Heart right ventricle (tissue), 16 donors: Measurements from ENCODE around the gene GRIK2. TPM values are rescaled to one million over a fixed set of nuclear protein-coding genes. Genes with fewer than 3 reads are reported as not detected.

ENCODE experiments used
- ATAC-seq, 8 donors: fragments of 200-7000 bp; cut with Tn5 transposase; one replicate each; pipeline ENCODE4 v1.9.1; 2020; ENCODE audit warnings: mild to moderate bottlenecking in 8 of 8, moderate library complexity in 8 of 8, moderate number of reproducible peaks in 1 of 8
- DNase-seq, 2 donors: peaks; one replicate each; pipeline ENCODE4 v3.0.0-alpha.2; 2020
- H3K27ac ChIP-seq, 10 donors: fragments of 200-600 bp; sonication (generic) in 2 of 10; one replicate each; pipeline versions ENCODE4 v1.5.0 to v1.8.0; 2020 to 2022; ENCODE audit warnings: mild to moderate bottlenecking in 3 of 10
- H3K27me3 ChIP-seq, 7 donors: fragments of 200-600 bp; one replicate each; pipeline ENCODE4 v1.8.0; 2021 to 2022; ENCODE audit warnings: mild to moderate bottlenecking in 2 of 7
- H3K36me3 ChIP-seq, 9 donors: fragments of 200-600 bp; sonication (generic) in 1 of 9; one replicate each; pipeline versions ENCODE4 v1.5.0 to v1.8.0; 2020 to 2022; ENCODE audit warnings: mild to moderate bottlenecking in 2 of 9
- H3K4me1 ChIP-seq, 9 donors: fragments of 200-600 bp; sonication (generic) in 1 of 9; one replicate each; pipeline versions ENCODE4 v1.5.0 to v1.8.0; 2020 to 2022; ENCODE audit warnings: mild to moderate bottlenecking in 4 of 9
- H3K4me3 ChIP-seq, 10 donors: fragments of 200-600 bp; sonication (generic) in 2 of 10; one replicate each; pipeline versions ENCODE4 v1.5.0 to v1.8.0; 2020 to 2022; ENCODE audit warnings: mild to moderate bottlenecking in 7 of 10, moderate library complexity in 2 of 10
- H3K9me3 ChIP-seq, 11 donors: fragments of 200-600 bp in 10 of 11; sonication (generic) in 2 of 11; one replicate each; pipeline versions ENCODE4 v1.5.0 to v1.8.0; 2013 to 2022; ENCODE audit warnings: mild to moderate bottlenecking in 2 of 11, control low read depth in 1 of 11, moderate library complexity in 1 of 11
- CTCF ChIP-seq, 9 donors: fragments of 200-600 bp; sonication (generic) in 2 of 9; IDR thresholded peaks; one replicate each; pipeline versions ENCODE4 v1.5.0 to v1.8.0; 2021 to 2022; ENCODE audit warnings: antibody characterized with exemption in 9 of 9, mild to moderate bottlenecking in 5 of 9, moderate library complexity in 1 of 9
- WGBS, 2 donors: extraction: QIAGEN DNeasy Blood & Tissue Kit; methylation state at CpG; one replicate each; pipeline ENCODE4 v1.1.7; 2013; ENCODE audit warnings: inconsistent platforms in 1 of 2; 5-methylcytosine and 5-hydroxymethylcytosine counted together
- intact Hi-C, 10 donors: fragments of 100-400 bp; cut with DNase I; formaldehyde crosslinking; loops; one replicate each; pipeline versions ENCODE4 v1.11.1 to v1.14.2; 2022
- polyA plus RNA-seq, 2 donors: library from polyadenylated mRNA; stranded (reverse); fragments of 200-250 nt; gene quantifications; one replicate each; pipeline ENCODE4 v1.2.3, GENCODE V29; 2013
- total RNA-seq, 10 donors: library from RNA; stranded (reverse); fragmentation: NEBNext Ultra II Directional in 3 of 10; extraction: Animal tissue kit (Norgen Biotek cat#: 25700) in 3 of 10; gene quantifications; one replicate each; pipeline versions ENCODE4 v1.2.1 to v1.2.4, GENCODE V29; 2021 to 2023
- donor health status: Arrhythmogenic right ventricular cardiomyopathy.
- donor health status: ischemic (EF 13 %, LVEDD 7.1; RV severe dilation, severe dysfunction).
- donor health status: healthy with polysubstance abuse.
- donor health status: DM: no; HTN: yes; CAD: no.
- donor health status: DM: no; HTN: no; CAD: no.
- donor health status: ischemic (EF 25% LVEDD 6.9; RV normal size, moderate dysfunction).
- donor health status: ischemic (EF 25% LVEDD 5.7; RV mildly dilated, moderate dysfunction).
- donor health status: healthy.
- donor health status: DM: yes; HTN: yes; CAD: no.
- donor health status: Ischemic cardiomyopathy.
- donor health status: ischemic (EF 35%, LVEDD 5.7; RV mildly dilated, moderate dysfunction).
- donor health status: nonischemic (EF 11% LVEDD 7.7; RV severe dilation, severe dysfunction).
- donor health status: DM: yes; HTN: yes; CAD: no.
- donor health status: PGD.
- donor health status: ischemic (EF 29% LVEDD 5.4; RV normal size, mild dysfunction).
- donor health status: nonischemic (EF 23%, LVEDD 6.1; RV moderate dilation, normal function).

GRIK2 gene
- total and polyA plus RNA-seq, 12 donors = 0.13 to 7.0 (median 2.5) TPM

- no peak for TF ChIP-seq CTCF (IDR thresholded peaks at IDR 0.05)
- no peak for DNase-seq
- no peak for ATAC-seq
- 61 to 73% methylated on average over 4 of the region's 4 CpGs for WGBS, 2 donors
- no peak overlapping the region for H3K4me3 ChIP-seq
- H3K4me1 ChIP-seq = no peaks in the 10 kb centered on the region
- intact Hi-C loops = no loop called here
- H3K27me3 ChIP-seq = no peaks in the 10 kb centered on the region
- no peak overlapping the region for H3K27ac ChIP-seq
- no peaks in the 10 kb centered on the region for H3K36me3 ChIP-seq
- no peaks in the 10 kb centered on the region for H3K9me3 ChIP-seq
Measured at GRCh38 chr6:101607111-101607690, 213.7 kb downstream of the GRIK2 start.

- intact Hi-C loops = no loop called here
- no peak for DNase-seq
- Histone ChIP-seq H3K36me3 (no peaks in the 10 kb centered on the region), H3K4me3 (no peak overlapping the region), H3K27me3 (no peaks in the 10 kb centered on the region), H3K27ac (no peak overlapping the region), H3K4me1 (no peaks in the 10 kb centered on the region), H3K9me3 (no peaks in the 10 kb centered on the region)
- TF ChIP-seq CTCF (IDR thresholded peaks at IDR 0.05) = no peak
- no peak for ATAC-seq
Measured at GRCh38 chr6:101608703-101609102, 215.2 kb downstream of the GRIK2 start.

GRCh38 chr6:101613556-101613955 lies 220.0 kb downstream of the GRIK2 start:
- Histone ChIP-seq H3K9me3 (no peaks in the 10 kb centered on the region), H3K27me3 (no peaks in the 10 kb centered on the region), H3K4me1 (no peaks in the 10 kb centered on the region), H3K36me3 (no peaks in the 10 kb centered on the region), H3K4me3 (no peak overlapping the region), H3K27ac (no peak overlapping the region)
- no peak for TF ChIP-seq CTCF (IDR thresholded peaks at IDR 0.05)
- ATAC-seq (no peak), DNase-seq (no peak)
- intact Hi-C loops = no loop called here
- WGBS, 2 donors = 63 to 72% methylated on average over 2 of the region's 2 CpGs

GRCh38 chr6:101614774-101615173 lies 221.3 kb downstream of the GRIK2 start:
- Histone ChIP-seq H3K27ac (no peak overlapping the region), H3K27me3 (no peaks in the 10 kb centered on the region), H3K4me3 (no peak overlapping the region), H3K36me3 (no peaks in the 10 kb centered on the region), H3K4me1 (no peaks in the 10 kb centered on the region), H3K9me3 (no peaks in the 10 kb centered on the region)
- intact Hi-C loops = no loop called here
- DNase-seq (no peak), ATAC-seq (no peak)
- WGBS, 2 donors = 49 to 52% methylated on average over 1 of the region's 1 CpG
- TF ChIP-seq CTCF (IDR thresholded peaks at IDR 0.05) = no peak
